HepG2 (cell line): Measurements from ENCODE around the gene ABCB9. TPM values are rescaled to one million over a fixed set of nuclear protein-coding genes. Genes with fewer than 3 reads are reported as not detected.

Experiments used
- CEBPZ ChIP-seq: IDR thresholded peaks from 2 replicates; pipeline ENCODE4 v1.6.1; 2012; ENCODE audit warnings: low read length, improper control_type of control experiment
- DR1 ChIP-seq: sonication (generic); formaldehyde crosslinking; IDR thresholded peaks from 2 replicates; pipeline ENCODE4 v1.8.0; 2021; ENCODE audit warnings: mild to moderate bottlenecking, missing genetic modification reagents, inconsistent platforms
- GMEB2 ChIP-seq: IDR thresholded peaks from 2 replicates; pipeline ENCODE4 v1.6.1; 2016; ENCODE audit warnings: missing biosample characterization, missing genetic modification reagents, low read depth
- GTF3A ChIP-seq: sonication (generic); formaldehyde crosslinking; conservative IDR thresholded peaks from 2 replicates; pipeline ENCODE4 v1.4.0; 2020; ENCODE audit warnings: mild to moderate bottlenecking, missing genetic modification reagents
- HIVEP1 ChIP-seq: sonication (generic); formaldehyde crosslinking; IDR thresholded peaks from 2 replicates; pipeline ENCODE4 v1.4.0; 2020; ENCODE audit warnings: mild to moderate bottlenecking, missing genetic modification reagents
- NCOA1 ChIP-seq: sonication (generic); formaldehyde crosslinking; IDR thresholded peaks from 2 replicates; pipeline ENCODE4 v1.9.0; 2021; ENCODE audit warnings: missing genetic modification reagents
- NPAS2 ChIP-seq: sonication (generic); formaldehyde crosslinking; IDR thresholded peaks from 2 replicates; pipeline ENCODE4 v1.8.0; 2022; ENCODE audit warnings: mild to moderate bottlenecking, missing genetic modification reagents, borderline replicate concordance
- PAX8 ChIP-seq: sonication (generic); formaldehyde crosslinking; IDR thresholded peaks from 2 replicates; pipeline ENCODE4 v1.8.0; 2022; ENCODE audit warnings: mild to moderate bottlenecking, missing genetic modification reagents, borderline replicate concordance
- SKI ChIP-seq: fragments of 450-650 bp; IDR thresholded peaks from one replicate; pipeline ENCODE4 v1.6.1; 2018; ENCODE audit warnings: mild to moderate bottlenecking; ENCODE audit not compliant: partially characterized antibody
- SRSF4 ChIP-seq: fragments of 200-400 bp; formaldehyde crosslinking; IDR thresholded peaks from one replicate; pipeline ENCODE4 v1.6.1; 2018; ENCODE audit warnings: mild to moderate bottlenecking, low read depth, low read length, moderate library complexity; ENCODE audit not compliant: poor library complexity, severe bottlenecking
- TCF12 ChIP-seq, 2 experiments: fragments of 450-650 bp in 1 of 2; sonication (generic) in 1 of 2; formaldehyde crosslinking in 1 of 2; IDR thresholded peaks; 2 replicates each; pipeline versions ENCODE4 v1.6.1 to v1.8.0; 2017 to 2022; ENCODE audit warnings: antibody characterized with exemption in 1 of 2, mild to moderate bottlenecking in 1 of 2, missing genetic modification reagents in 1 of 2, moderate library complexity in 1 of 2
- ZNF12 ChIP-seq: sonication (generic); formaldehyde crosslinking; IDR thresholded peaks from 2 replicates; pipeline ENCODE4 v1.5.0; 2020; ENCODE audit warnings: missing genetic modification reagents
- ZNF136 ChIP-seq: sonication (generic); formaldehyde crosslinking; IDR thresholded peaks from 2 replicates; pipeline ENCODE4 v1.8.1; 2022; ENCODE audit warnings: low read depth, mild to moderate bottlenecking, moderate library complexity, missing genetic modification reagents
- ZNF383 ChIP-seq: sonication (generic); formaldehyde crosslinking; IDR thresholded peaks from 2 replicates; pipeline ENCODE4 v1.4.0; 2020; ENCODE audit warnings: missing genetic modification reagents, mild to moderate bottlenecking, borderline replicate concordance
- ZNF816 ChIP-seq: sonication (generic); formaldehyde crosslinking; IDR thresholded peaks from 2 replicates; pipeline ENCODE4 v1.8.0; 2022; ENCODE audit warnings: missing genetic modification reagents, mild to moderate bottlenecking, borderline replicate concordance
- ZUFSP ChIP-seq: sonication (generic); formaldehyde crosslinking; IDR thresholded peaks from 2 replicates; pipeline ENCODE4 v1.9.0; 2021; ENCODE audit warnings: missing genetic modification reagents, mild to moderate bottlenecking, borderline replicate concordance
- polyA plus RNA-seq, 8 experiments: library from polyadenylated mRNA; depleted of rRNA in 3 of 8; stranded (reverse) in 7 of 8; unstranded in 1 of 8; fragments of >200 nt; fragmentation: Illumina TruSeq in 4 of 8; extraction: Trizol in 4 of 8; gene quantifications; 2 replicates each; pipeline versions ENCODE4 v1.2.1 to v1.2.3, GENCODE V29; 2011 to 2016; ENCODE audit warnings: low read depth in 4 of 8, missing spikeins in 1 of 8, mixed read lengths in 1 of 8; ENCODE audit not compliant: insufficient read depth in 1 of 8
- total RNA-seq, 5 experiments: library from RNA; depleted of rRNA; stranded (reverse); fragments of >200 nt; fragmentation: Illumina TruSeq; extraction: Trizol; gene quantifications; 2 replicates each; pipeline ENCODE4 v1.2.3, GENCODE V29; 2016; ENCODE audit warnings: low read depth in 1 of 5
- TF ChIP-seq, protein P1 (sequence below): sonication (generic); formaldehyde crosslinking; IDR thresholded peaks from 2 replicates; pipeline ENCODE4 v1.5.0; 2020; ENCODE audit warnings: missing genetic modification reagents
- TF ChIP-seq, protein P2 (sequence below): sonication (generic); formaldehyde crosslinking; IDR thresholded peaks from 2 replicates; pipeline ENCODE4 v1.4.0; 2020; ENCODE audit warnings: missing genetic modification reagents
- TF ChIP-seq, protein P3 (sequence below): sonication (generic); formaldehyde crosslinking; IDR thresholded peaks from 2 replicates; pipeline ENCODE4 v1.8.1; 2023; ENCODE audit warnings: mild to moderate bottlenecking, missing genetic modification reagents, borderline replicate concordance

The ABCB9 gene
- total and polyA plus RNA-seq, 2 of the 13 experiments (the other 11 are each of a cell fraction or from before 2014, with no cell fraction given), result 5.1 to 6.0 TPM

DNA sequence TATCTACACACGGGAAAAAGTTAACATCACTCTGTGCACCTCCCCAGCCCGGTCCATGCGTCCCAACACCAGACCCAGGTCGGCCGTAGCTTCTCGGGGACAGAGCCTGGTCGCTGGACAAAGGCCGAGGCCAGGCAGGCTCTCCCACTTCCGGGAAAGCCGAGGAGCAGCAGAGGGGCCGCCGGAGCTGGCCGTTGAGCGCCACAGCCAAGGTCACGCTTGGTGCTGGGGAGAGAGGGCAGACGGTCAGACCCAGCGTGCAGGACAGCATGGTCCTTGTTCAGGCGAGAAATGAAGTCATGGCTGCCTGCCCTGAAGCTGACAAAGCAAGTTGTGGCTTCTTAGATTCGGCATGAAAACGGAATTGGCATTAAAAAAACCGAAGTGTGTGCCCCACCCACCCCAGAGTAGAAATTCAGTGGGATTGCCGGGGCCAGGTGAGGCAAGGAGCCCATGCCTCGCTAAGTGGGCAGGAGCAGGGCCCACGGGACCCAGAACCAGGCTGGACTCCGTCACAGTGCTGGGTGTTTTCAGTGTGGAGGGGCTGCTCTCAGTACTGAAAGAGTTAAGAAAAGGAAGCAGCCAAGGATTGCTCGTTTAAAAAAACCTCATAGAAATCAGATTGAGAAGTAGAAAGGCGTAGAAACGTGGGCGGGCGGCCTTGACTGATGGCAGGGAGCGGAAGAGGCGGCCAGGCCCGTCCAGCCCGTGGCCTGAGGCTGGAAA lies 18.5 kb upstream of the ABCB9 start (continued):
- TF ChIP-seq CEBPZ (no peak), GTF3A (no peak), DR1 (CRISPR knock-in tag) (peak; percentile 53; the same call in 1 of the 2 replicates), NPAS2 (CRISPR knock-in tag) (no peak), GMEB2 (CRISPR knock-in tag) (no peak), ZNF12 (CRISPR knock-in tag) (no peak), TCF12 (IDR thresholded peaks at IDR 0.05) (no peak), TCF12 (CRISPR knock-in tag; IDR thresholded peaks at IDR 0.05) (0 out of 2 replicates have a peak, but pooled peaks have one; percentile 37), ZNF136 (CRISPR knock-in tag) (0 out of 2 replicates have a peak, but pooled peaks have one; percentile 62), PAX8 (CRISPR knock-in tag) (no peak), NCOA1 (CRISPR knock-in tag) (0 out of 2 replicates have a peak, but pooled peaks have one; percentile 13), SRSF4 (no peak), ZNF816 (CRISPR knock-in tag) (peak; percentile 72; the same call in 1 of the 2 replicates), HIVEP1 (peak; percentile 86), SKI (peak; percentile 89), ZUFSP (CRISPR knock-in tag) (no peak), ZNF383 (CRISPR knock-in tag) (no peak)
- TF ChIP-seq, protein P1, sequence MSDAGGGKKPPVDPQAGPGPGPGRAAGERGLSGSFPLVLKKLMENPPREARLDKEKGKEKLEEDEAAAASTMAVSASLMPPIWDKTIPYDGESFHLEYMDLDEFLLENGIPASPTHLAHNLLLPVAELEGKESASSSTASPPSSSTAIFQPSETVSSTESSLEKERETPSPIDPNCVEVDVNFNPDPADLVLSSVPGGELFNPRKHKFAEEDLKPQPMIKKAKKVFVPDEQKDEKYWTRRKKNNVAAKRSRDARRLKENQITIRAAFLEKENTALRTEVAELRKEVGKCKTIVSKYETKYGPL (CRISPR knock-in tag), result no peak
- TF ChIP-seq, protein P2, sequence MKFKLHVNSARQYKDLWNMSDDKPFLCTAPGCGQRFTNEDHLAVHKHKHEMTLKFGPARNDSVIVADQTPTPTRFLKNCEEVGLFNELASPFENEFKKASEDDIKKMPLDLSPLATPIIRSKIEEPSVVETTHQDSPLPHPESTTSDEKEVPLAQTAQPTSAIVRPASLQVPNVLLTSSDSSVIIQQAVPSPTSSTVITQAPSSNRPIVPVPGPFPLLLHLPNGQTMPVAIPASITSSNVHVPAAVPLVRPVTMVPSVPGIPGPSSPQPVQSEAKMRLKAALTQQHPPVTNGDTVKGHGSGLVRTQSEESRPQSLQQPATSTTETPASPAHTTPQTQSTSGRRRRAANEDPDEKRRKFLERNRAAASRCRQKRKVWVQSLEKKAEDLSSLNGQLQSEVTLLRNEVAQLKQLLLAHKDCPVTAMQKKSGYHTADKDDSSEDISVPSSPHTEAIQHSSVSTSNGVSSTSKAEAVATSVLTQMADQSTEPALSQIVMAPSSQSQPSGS (CRISPR knock-in tag), result 0 out of 2 replicates have a peak, but pooled peaks have one; percentile 42
- TF ChIP-seq, protein P3, sequence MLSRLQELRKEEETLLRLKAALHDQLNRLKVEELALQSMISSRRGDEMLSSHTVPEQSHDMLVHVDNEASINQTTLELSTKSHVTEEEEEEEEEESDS, result no peak
